HG03039 (cell line): Measurements from ENCODE around the gene BORCS6.
"Not testable (repeated sequence)": the region's sequence is repeated elsewhere in the genome, so short reads cannot be mapped to it uniquely, and the experiment has no call there.

Experiments
- ATAC-seq: cut with Tn5 transposase; IDR thresholded peaks from one replicate; pipeline ENCODE4 v1.9.1; 2021; ENCODE audit warnings: mild to moderate bottlenecking, moderate library complexity; ENCODE audit not compliant: unreplicated experiment

Gene BORCS6

GRCh38 chr17:8175795-8176196 lies 14.2 kb downstream of the BORCS6 start:
- no peak for ATAC-seq

- no peak for ATAC-seq
Observed at GRCh38 chr17:8173871-8174322, 16.1 kb downstream of the BORCS6 start.

- peak; percentile 57 for ATAC-seq
Observed at GRCh38 chr17:8173056-8173870, 16.7 kb downstream of the BORCS6 start.

GRCh38 chr17:8170186-8170585 lies 19.8 kb downstream of the BORCS6 start:
- ATAC-seq, result not testable (repeated sequence)

GRCh38 chr17:8167526-8167925 lies 22.5 kb downstream of the BORCS6 start:
- no peak for ATAC-seq

GRCh38 chr17:8166731-8167130 lies 23.2 kb downstream of the BORCS6 start:
- ATAC-seq, result no peak

- no peak for ATAC-seq
Observed at GRCh38 chr17:8164815-8165131, 25.2 kb downstream of the BORCS6 start.

GRCh38 chr17:8163978-8164814 lies 25.8 kb downstream of the BORCS6 start:
- ATAC-seq, result no peak

GRCh38 chr17:8162997-8163977 lies 26.7 kb downstream of the BORCS6 start:
- peak; percentile 9 for ATAC-seq

GRCh38 chr17:8162233-8162996 lies 27.6 kb downstream of the BORCS6 start, which contains the start of gene VAMP2:
TSS of gene VAMP2 (minus strand) at chr17:8162948. CDS start at chr17:8162879, 69 bp downstream.
- peak; percentile 47 for ATAC-seq

- no peak for ATAC-seq
Observed at GRCh38 chr17:8161289-8162232, 28.4 kb downstream of the BORCS6 start.

GRCh38 chr17:8160741-8161221 lies 29.2 kb downstream of the BORCS6 start:
- ATAC-seq, result no peak

- ATAC-seq, result no peak
Observed at GRCh38 chr17:8160224-8160577, 29.8 kb downstream of the BORCS6 start.

GRCh38 chr17:8159459-8160223 lies 30.3 kb downstream of the BORCS6 start:
- no peak for ATAC-seq

- no peak for ATAC-seq
Observed at GRCh38 chr17:8159032-8159400, 31.0 kb downstream of the BORCS6 start.

- no peak for ATAC-seq
Observed at GRCh38 chr17:8158267-8159031, 31.5 kb downstream of the BORCS6 start.

- ATAC-seq, result peak; percentile 70
Observed at GRCh38 chr17:8156246-8156992, 33.6 kb downstream of the BORCS6 start.
